OCI-M2 (cell line): ENCODE results near the gene ZFYVE26.
"Not testable (repeated sequence)": the region's sequence is repeated elsewhere in the genome, so short reads cannot be mapped to it uniquely, and the experiment has no call there.

ENCODE experiments used
- DNase-seq: peaks from one replicate; lab custom pipeline; 2025; ENCODE audit not compliant: unreplicated experiment; lab: John Stamatoyannopoulos, UW

The ZFYVE26 gene

DNA sequence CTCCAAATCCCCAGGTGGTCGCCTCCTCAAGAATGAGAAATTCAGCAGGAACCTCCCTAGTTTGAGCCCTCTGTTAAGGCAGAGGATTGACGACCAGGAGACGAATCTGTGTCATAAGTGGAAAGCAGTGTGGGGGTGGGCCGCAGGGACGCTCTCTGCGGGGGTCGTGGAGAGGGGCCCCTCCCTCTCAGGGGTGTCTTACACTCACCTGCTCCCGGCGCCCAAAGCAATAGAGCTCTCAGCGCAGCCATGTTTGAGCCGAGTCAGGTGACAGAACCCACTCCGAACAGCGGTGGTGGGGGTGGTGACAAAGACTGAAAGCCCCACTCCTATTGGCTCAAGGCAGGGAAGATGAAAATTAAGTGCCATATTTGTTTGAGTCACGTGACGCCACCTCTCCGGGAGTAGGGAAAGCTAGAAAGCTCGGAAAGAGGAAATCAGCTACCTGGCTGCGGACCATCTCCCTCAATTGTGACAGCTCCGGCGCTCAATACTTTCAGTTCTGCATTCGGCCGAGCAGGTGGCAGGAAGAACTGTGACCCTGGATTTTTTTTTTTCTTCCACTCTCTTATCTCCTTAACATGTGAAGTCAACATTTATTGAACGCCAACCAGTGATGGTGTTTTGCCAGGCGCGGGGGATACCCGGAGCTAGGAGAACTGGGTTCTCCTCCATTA lies at the start of gene ZFYVE26:
Gene ZFYVE26, minus strand, starts transcription at position 265 of the 677 bp plus-strand sequence. CDS start 627 bp downstream, outside the sequence.
- DNase-seq, result peak; percentile 84

DNA sequence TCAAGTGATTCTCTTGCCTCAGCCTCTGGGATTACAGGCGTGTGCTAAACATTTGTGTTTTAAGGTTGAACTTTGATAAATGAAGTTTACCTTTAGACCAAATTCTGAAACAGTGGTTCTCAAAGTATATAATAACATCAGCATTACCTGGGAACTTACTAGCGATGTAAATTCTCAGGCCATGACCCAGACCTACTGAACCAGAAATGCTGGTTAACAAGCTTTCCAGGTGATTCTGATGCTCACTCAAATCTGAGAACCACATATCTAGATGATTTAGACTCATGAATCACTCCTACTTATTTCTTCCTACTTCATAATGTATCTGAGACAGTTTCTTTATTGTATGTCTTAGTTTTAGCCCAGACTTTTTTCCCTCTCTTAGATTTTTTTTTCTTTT lies 46.8 kb upstream of the ZFYVE26 start:
- no peak for DNase-seq

DNA sequence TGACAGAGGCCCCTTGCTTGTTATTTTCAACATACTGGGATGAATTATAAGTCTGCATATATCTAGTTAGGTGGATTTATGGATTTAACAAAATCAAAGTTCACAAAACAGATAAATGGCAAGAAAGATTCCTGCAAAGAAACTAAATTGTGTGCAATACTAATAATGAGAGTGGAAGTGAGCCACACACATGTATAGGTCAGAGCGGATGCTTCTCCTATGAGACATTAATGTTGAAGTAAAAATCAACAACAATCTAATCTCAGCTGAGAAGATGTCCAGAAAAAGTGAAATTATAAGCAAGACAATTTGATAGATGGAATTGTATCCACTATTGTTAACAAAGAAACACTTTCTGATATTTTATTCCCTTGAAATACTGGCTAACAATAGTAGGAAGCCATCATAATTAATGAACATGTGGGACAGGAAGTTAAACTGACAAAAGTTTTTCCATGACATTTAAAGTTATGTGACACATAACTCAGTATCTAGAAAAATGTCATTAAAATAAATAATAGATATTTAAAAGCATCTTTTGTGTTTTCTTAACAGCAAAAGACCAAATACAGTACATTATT lies 42.9 kb upstream of the ZFYVE26 start:
- no peak for DNase-seq

DNA sequence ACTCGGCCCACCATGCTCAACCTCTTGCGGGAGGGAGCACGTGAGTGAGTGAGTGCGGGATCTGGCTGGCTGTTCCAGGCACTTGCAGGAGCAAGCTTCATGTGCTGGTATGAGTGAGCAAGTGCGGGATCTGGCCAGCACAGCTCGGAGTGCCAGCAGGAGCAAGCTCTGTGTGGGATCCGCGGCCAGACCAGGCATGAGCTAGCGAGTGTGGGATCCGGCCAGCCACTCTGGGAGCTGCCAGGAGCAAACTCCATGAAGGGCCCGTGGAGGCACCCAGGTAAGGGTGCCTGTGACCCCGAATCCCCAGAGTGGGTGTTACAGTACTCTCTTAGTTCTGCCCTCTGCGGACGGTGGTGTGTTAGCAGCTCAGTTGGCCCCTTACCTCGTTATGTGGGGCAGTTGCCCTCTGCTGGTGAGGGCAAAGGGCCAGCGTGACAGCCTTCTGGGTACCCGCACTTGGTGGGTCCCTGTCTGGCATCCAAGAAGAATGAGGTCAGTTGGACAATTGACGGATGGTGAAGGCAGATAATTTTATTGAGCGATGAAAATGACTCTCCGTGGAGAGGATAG lies 41.5 kb upstream of the ZFYVE26 start:
- DNase-seq, result no peak

DNA sequence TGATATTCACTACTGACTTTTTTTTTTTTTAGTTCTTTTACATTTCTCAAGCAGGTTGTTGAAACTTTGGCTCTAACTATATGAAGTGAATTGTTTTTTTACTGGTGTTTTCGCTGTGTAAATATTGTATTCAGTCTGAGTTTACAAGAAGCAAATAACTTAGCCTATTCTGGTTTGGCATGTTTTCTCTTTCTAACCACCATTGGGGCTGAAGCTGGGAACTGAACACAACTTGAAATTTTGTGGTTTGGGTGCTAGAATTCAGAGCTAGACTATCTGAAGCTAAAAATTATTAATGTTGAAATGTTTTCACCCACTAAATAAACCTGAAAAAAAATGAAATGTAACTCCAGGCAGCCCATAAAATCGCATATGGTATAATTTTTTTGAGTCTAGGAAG lies 40.4 kb upstream of the ZFYVE26 start:
- no peak for DNase-seq

DNA sequence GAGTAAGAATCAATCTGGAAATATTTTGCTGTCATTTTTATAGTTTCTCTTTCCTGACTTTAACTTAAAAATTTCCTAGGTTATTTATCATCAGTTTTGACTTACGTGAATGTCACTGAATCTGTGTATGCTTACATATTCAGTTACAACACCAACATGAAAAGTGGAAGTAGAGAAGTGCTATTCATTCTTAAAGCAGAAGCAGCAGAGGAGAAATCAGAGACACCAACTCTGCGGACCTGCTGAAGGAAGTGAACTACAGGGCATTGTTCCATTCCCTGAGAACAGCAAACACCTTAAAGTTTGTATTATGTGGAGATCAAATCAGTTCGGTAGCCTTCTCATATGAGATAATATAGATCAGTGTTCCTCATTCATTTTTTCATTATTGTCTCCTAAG lies 37.3 kb upstream of the ZFYVE26 start:
- no peak for DNase-seq

DNA sequence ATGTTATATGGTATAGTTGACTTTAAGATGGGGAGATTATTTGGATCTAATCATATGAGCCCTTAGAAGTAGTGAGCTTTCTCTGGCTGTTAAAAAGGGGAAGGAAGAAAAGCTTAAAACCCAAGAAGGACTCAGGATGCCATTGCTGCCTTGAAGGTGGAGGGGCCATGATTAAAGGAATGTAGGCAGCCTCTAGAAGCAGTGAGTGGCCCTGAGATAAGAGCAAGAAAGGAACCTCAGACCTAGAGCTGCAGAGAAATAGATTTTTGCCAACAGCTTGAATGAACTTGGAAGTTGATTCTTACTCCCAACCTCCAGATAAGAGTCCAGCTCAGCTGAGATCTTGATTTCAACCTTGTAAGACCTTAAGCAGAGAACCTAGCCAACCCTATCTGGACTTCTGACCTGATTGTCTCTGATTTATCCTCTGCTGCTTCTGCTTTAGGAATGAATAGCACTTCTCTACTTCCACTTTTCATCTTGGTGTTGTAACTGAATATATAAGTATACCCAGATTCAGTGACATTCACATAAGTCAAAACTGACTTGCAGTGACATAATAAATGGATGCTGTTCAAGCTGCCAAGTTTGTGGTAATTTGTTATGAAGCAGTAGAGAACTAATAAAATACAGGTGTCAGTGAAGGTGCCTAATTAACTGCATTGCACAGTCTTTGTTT lies 36.7 kb upstream of the ZFYVE26 start:
- no peak for DNase-seq

DNA sequence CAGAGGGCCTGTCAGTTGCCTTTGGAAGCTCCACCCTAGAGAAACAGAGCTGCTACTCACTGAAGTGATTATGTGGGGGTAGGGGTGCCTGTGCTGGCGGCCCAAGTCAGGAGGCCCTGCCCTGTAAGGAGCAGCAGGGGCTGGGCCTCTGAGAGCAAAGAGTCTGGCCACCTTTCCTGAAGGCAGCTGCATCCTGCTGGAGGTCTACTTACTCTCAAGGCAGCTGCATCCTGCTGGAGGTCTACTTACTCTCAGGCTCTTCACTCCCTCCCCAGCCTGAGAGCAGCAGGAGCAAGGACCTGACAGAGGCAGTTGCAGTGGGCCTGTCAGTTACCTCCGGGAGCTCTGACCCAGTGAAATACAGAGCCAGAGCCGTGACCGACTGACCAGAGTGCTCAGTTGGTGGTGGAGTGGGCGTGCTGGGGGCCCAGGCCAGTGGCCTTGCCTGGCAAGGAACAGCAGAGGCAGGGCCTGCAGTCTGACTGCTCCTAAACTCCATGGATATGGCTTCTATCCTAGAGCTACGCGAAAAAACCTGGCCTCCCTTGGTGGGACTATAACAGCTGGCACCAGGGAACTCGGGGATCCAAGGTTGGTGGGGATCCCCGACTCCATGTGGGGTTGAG lies 35.5 kb upstream of the ZFYVE26 start:
- DNase-seq, result no peak

DNA sequence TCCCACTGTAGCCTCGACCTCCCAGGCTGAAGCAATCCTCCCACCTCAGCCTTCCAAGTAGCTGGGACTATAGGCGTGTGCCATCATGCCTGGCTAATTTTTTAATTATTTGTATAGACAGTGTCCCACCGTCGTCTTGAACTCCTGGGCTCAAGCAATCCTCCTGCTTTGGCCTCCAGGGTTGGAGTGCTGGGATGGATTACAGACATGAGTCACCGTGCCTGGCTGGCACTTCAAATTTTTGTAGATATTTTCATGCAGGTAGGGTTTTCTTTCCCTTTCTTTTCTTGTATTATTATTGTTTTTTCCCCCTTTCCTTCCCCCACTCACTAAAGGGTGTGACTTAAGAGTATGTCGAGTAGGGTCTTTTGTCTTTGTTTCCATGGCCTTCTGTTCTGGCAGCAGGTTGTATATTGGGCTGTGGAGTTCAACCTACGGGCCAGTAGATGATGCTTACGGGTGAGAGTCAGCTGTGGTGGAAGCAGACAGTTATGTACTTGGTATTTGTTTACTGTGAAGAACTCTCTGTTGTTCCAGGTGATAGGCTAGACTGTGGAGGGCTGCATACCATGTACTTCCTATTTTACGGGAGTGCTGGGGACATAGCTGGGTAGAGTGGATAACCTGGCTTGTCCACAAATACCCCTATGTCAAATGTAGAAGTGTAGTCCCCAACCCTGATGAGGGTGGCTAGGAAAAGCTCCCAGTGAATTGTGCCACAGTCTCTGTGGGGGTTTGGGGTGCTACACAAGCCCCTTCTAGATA lies 33.9 kb upstream of the ZFYVE26 start:
- no peak for DNase-seq

DNA sequence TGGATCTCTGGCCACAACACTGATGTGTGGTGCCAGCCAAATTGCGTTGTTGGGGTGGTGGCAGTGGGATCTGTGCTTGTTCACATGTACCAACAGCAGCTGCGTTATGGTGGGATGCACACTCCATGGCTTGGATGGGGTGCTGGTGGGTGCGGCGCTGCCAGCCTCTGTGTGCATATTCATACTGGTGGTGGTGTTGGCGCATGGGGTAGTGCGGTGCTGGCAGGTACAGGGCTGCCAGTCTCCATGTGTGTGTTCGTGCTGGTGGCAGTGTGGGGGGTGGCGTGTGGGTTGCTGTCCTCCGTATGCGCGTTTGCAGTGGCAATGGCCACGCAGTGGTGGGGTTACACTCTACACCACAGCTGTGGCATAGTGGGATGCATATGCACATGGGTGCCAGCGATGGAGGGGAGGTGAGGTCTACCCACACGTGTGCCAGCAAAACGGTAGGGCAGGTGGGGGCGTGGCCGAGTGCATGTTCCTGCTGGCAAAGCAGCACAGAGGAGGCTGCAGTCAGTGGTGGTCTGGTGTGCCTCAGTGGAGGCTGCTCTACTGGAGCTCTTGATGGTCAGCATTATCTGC lies 29.7 kb upstream of the ZFYVE26 start:
- no peak for DNase-seq

DNA sequence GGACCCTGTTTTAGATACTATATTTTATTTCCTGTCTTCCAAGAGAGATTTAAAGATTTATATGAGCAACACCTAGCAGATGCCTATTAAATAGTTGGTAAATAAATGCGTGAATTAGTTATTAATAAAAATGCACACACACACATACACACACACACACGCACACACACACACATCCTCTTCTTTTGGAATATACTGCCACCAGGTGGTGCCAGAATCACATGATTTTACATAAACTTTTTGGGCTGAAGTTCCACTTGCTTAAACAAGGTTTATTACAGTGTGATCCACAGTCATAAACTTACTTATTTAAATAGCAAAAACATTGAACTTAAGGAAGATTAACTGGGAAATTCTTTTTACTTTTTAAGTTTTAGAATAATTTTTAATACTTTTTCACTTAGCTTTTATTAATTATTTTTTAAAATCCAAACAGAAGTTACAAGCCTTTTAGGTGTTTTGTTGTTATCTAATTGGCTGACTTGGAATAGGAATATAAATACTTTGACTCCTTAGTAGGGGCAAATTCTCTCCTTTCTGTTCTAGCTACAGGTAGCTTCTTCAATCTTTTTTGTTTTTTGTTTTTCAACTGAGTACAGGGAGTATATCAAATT lies 20.7 kb upstream of the ZFYVE26 start:
- DNase-seq, result peak; percentile 25

DNA sequence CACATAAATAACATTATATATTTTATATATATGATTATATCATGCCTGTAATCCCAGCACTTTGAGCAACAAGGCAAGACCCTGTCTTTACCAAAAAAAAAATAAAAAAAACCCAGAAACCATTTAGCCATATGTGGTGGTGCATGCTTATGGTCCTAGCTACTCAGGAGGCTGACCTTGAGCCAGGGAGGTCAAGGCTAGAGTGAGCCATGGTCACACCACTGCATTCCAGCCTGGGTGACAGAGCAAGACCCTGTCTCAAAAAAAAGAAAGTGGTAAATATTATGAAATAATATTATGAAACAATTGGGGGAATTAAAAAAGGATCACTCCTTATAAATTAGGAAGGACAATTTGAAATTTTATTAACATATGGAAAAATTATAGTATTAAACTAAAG lies 19.2 kb upstream of the ZFYVE26 start:
- DNase-seq, result no peak

DNA sequence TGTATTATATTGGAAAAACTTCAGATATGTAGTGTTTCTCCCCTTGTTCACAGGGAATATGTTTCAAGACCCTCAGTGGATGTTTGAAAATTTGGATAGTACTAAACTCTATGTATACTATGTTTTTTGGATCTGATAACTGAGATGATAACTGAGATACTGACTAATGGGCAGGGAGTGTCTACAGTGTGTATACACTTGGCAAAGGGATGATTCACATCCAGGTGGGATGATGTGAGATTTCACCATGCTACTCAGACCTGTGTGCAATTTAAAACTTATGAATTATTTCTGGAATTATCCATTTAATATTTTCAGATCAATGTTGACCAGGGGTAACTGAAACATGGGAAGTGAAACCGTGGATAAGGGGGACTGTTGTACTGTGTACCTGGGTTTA lies 17.0 kb upstream of the ZFYVE26 start:
- no peak for DNase-seq

DNA sequence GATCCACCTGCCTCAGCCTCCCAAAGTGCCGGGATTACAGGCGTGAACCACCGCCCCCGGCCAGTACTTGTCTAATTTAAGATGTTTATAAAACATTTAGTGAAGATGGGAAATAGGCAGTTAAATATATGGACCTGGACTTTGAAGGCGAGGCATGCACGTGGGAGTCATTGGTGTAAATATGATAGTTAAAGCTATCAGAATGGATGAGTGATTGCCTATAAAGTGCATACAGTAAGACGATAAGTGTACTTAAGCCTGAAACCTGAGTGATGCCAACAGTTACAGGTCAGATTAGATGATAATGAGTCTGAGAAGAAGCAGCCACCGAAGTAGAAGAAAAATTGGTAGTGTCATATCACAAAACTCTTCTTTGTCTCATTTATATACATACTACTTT lies 14.7 kb upstream of the ZFYVE26 start:
- DNase-seq, result no peak

DNA sequence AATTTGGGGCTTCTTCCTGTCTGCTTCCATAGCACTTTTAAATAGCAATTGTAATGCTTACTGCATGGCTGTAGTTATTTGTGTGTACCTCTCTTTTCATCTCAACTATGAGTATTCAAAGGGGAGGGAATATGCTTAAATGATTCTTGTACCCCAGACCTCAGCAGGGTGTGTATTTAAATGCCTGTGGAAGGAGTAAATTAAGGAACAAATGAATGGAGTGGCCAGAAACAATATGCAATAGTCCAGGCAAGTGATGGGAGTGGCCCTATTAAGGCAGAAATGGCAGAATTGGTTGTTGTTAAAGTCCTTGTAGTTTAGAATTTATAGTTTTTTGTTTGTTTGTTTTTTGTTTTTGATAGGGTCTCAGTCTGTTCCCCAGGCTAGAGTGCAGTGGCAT lies 4.7 kb upstream of the ZFYVE26 start:
- DNase-seq, result no peak

DNA sequence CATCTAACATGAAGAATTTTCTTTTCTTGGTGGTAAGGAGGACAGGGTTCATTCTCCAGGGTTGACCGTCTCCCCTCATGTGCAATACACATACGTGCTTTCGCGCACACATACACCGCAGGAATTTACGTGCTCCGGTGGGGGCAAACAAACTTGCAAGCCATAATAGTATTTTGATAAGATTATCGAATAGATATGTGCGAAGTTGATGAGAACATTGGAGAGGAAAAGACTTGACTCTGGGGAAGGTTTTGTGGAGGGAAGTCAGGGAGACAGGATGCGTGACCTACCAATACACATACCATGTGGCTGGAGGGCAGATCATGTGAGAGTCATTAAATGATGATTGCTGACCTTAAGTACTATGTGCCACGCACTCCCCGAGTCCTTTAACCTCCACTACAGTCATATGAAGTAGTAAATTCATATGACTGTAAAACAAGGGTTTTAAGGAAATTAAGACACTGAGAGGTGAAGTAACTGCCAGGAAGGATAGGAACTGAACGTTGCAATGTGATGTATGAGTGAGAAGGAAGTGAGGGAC lies 4.1 kb upstream of the ZFYVE26 start:
- peak; percentile 18 for DNase-seq

DNA sequence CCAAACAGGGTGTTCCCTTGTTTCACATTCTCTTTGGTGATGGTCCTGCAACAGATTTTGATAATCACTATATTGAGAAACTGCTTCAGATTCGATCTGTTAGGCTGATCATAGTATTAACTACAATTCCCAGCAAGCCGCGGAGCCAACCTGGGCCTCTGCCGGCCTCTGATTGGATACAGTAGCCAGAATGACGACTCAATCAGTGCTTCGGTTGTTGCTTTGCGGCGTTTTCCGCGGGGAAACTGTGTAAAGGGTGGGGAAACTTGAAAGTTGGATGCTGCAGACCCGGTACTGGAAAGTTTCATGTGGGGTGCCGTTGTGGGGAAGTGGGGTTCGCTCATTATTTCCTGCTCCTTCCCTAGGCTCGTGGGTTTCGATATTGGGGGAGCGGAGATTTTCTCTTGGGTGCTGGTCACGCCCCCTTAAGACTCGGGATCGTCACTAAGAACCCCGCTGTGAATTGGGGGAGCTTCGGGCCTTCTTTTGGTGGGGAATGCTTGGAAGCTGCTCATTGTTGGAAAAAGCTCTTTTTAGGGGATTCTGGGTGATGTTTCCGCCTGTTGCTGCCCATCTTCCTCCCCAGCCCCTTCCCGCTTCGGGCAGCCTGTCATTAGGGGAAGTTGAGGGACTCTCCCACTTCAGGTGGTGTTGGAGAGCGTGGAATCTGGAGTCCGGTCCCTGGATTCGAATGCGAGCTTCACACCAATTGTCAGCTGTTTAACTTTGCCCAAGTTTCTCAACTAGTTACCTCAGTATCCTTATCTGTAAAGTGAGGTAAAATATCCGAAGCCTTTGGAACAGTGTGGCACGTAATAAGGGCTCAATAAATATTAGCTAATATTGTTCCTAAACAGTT lies 3.4 kb upstream of the ZFYVE26 start, which contains the start of gene RAD51B:
Gene RAD51B, plus strand, starts transcription at position 217 of the 859 bp plus-strand sequence.
- peak; percentile 73 for DNase-seq

DNA sequence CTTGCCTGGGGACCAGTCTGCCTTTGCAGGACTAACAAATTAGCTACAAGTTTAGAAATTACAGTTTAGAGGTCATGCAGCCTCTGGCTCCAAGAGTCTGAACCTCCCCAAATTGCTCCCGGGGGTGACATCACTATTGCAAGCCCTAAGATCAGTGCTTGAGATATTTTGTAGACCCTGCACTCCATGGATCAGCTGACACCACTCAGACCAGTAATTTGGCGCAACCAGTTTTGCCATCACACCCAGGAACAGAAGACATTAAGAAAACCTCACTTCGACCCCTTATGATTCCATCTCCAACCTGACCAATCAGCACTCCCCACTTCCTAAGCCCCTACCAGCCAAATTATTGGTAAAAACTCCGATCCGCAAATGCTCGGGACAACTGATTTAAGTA lies 2.1 kb upstream of the ZFYVE26 start:
- not testable (repeated sequence) for DNase-seq
